ENCODE measurements around the gene INO80C. TPM values are rescaled to one million over a fixed set of nuclear protein-coding genes. Genes with fewer than 3 reads are reported as not detected.

Gene INO80C
- total RNA-seq, 2 donors from 2014 or later: 20.9 to 21.3 TPM

DNA sequence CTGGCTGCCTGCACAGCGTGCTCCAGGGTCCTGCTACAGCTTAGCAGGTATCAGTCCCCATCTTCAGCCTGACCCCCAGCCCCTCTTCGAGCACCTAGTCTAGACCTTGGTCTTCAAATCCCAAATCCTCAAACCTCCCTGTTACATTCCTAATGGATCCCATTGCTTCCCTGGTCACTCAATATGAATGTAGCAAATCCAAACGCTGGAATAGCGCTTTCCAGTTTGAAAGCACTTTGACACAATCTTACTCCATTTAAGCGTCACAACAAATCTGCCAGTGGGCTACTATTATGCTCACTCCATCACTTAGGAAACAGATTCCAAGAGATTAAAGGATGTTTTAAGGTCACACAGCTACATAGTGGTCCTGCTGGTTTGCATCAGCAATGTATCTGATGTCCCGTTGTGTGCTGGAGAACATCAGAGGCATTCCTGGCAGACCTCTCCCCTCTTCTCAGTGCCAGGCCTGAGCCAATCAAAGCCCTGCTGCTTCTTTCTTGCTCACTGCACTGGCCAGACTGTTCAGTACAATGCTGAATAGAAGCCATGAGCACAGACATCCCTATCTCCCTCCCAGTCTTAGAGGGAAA lies 11.1 kb upstream of the INO80C start:
- no peak overlapping the region for H3K4me3 Mint-ChIP-seq
- H3K4me1 Mint-ChIP-seq: peaks cover under 1% of the 10 kb centered on the region

DNA sequence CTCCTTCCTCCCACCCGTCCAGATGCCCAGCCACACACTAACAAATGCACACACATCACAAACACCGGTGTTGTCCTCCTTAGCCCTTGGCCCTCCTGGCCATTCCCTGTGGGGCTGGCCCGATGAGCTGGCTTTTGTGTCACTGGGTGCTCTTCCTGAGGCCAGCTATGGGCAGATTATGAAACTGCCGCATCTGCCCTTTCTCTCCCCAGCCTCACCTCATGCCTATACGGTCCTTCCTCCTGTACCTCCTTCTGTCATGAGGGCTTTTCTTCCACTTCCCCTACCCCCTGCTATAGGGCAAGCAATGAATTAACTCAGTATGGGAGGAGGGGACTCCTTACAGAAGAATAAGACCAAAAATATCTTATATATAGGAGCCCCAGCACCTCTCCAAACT lies 10.3 kb upstream of the INO80C start:
- H3K27me3 Mint-ChIP-seq: peaks cover 31% of the 10 kb centered on the region

More for the DNA sequence above, 11.1 kb upstream of the INO80C start:
- Mint-ChIP-seq H3K36me3 (ENCODE audit: low read depth) (no peaks in the 10 kb centered on the region), H3K27me3 (peaks cover 26% of the 10 kb centered on the region), H3K27ac (no peak overlapping the region)
- DNase-seq: no peak
- no peaks in the 10 kb centered on the region for H3K9me3 ChIP-seq (ENCODE audit: control insufficient read depth, low read length, poor library complexity, severe bottlenecking)
- no peak for ATAC-seq

DNA sequence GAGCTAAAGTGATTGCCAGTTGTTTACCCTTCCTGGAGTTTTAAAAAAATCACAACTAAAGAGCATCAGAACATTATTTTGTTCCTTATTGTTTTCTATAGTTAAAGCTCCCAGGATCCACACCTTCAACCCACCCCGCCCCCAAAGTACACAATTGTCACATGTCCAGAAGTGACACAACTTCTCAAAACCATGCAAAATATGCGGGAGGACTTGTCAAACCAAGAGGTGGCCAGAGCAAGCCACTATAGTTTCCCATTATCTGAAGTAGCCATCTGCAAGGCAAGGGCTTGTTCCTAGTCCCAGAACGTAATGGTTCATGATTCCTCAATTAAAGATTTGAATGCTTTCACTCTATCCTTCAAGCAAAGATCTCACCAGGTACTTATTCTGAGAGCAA lies 9.9 kb upstream of the INO80C start:
- H3K4me1 Mint-ChIP-seq: peaks cover 3% of the 10 kb centered on the region
- DNase-seq (no peak), ATAC-seq (no peak)
- no peak overlapping the region for H3K4me3 Mint-ChIP-seq
- no peaks in the 10 kb centered on the region for H3K36me3 Mint-ChIP-seq (ENCODE audit: low read depth)
- no peak overlapping the region for H3K27ac Mint-ChIP-seq
- no peaks in the 10 kb centered on the region for H3K9me3 ChIP-seq (ENCODE audit: control insufficient read depth, low read length, poor library complexity, severe bottlenecking)
- H3K27me3 Mint-ChIP-seq: peaks cover 31% of the 10 kb centered on the region

More for the DNA sequence above, 10.3 kb upstream of the INO80C start:
- no peaks in the 10 kb centered on the region for H3K36me3 Mint-ChIP-seq (ENCODE audit: low read depth)
- no peaks in the 10 kb centered on the region for H3K9me3 ChIP-seq (ENCODE audit: control insufficient read depth, low read length, poor library complexity, severe bottlenecking)
- no peak overlapping the region for H3K27ac Mint-ChIP-seq
- H3K4me1 Mint-ChIP-seq: peaks cover 3% of the 10 kb centered on the region
- no peak overlapping the region for H3K4me3 Mint-ChIP-seq
- ATAC-seq: no peak
- no peak for DNase-seq

DNA sequence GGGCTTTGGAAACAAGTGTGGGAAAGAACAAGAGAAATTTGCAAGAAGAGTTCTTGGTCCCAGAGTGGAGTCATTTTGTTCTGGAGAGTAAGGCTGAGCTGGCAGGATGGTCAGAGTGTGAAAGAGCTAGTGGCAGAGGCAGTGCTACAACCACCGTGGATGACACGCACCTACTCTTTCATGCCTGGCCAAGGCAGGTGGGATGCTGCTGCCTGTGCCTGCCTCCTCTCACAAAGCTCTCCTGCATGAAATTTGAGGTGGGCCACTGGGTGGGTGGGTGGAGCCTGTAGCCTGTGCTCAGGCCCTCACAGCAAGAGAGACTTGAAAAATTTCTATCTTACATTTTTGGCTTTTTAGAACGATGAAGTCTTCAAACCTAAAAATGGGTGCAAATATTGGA lies 9.4 kb upstream of the INO80C start:
- H3K27ac Mint-ChIP-seq: no peak overlapping the region

DNA sequence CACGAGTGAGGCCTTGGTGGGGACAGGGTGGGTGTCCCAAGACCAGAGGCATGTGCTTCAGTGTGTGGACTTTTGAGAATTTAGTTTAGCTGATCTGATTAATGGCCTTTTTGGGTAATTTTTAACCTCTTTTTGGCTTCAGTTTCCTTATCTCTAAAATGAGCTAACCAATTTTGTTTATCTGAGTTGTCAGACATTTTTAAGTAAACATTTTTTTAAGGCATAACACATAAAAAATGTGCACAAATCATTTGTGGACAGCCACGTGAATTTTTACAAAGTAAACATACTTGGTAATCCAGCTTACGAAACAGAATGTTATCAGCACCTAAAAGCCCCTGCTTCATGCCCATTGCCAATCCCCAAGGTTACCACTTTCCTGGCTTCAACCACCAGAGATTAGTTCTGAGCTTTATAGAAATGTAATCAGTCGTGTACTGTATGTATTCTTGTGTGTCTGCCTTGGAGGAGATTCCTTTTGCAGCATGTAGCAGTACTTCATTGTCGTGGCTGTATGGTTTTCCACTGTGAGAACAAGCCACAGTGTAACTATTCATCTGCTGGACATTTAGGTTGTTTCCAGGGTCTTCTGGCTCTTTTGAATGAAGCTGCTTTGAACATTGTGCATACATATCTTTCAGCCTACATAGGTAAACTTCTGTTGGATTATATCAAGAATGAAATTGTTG lies 8.4 kb upstream of the INO80C start:
- Mint-ChIP-seq H3K4me1 (peaks cover 5% of the 10 kb centered on the region), H3K4me3 (no peak overlapping the region), H3K36me3 (ENCODE audit: low read depth) (no peaks in the 10 kb centered on the region), H3K27ac (no peak overlapping the region), H3K27me3 (peaks cover 24% of the 10 kb centered on the region)
- ATAC-seq: no peak
- no peak for DNase-seq
- H3K9me3 ChIP-seq (ENCODE audit: control insufficient read depth, low read length, poor library complexity, severe bottlenecking): no peaks in the 10 kb centered on the region

More for the DNA sequence above, 9.4 kb upstream of the INO80C start:
- H3K4me1 Mint-ChIP-seq: peaks cover 5% of the 10 kb centered on the region
- H3K36me3 Mint-ChIP-seq (ENCODE audit: low read depth): no peaks in the 10 kb centered on the region
- peaks cover 31% of the 10 kb centered on the region for H3K27me3 Mint-ChIP-seq
- no peak for ATAC-seq
- no peaks in the 10 kb centered on the region for H3K9me3 ChIP-seq (ENCODE audit: control insufficient read depth, low read length, poor library complexity, severe bottlenecking)
- H3K4me3 Mint-ChIP-seq: no peak overlapping the region
- no peak for DNase-seq

DNA sequence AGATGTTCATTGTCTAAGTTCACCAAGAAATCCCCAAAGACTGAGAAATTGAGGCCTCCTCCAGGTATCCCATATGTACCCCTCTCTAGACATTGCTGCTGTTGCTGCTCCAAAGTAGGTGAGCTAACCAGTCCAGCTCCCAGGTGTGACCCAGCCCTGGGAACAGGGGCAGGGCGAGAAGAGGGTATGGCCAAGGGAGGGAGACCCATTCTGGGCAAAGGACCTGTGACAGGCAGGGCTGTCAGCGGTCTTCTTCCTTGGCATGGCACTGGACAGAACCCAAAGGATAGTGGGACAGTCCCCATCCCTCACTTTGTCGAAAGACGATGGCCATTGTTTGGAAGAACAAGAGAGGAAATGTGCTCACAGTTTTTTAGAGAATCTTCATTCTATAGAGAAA lies 7.2 kb upstream of the INO80C start:
- DNase-seq: no peak
- Mint-ChIP-seq H3K36me3 (ENCODE audit: low read depth) (no peaks in the 10 kb centered on the region), H3K27ac (no peak overlapping the region), H3K4me3 (no peak overlapping the region), H3K27me3 (peaks cover 19% of the 10 kb centered on the region), H3K4me1 (peaks cover 5% of the 10 kb centered on the region)
- no peaks in the 10 kb centered on the region for H3K9me3 ChIP-seq (ENCODE audit: control insufficient read depth, low read length, poor library complexity, severe bottlenecking)
- ATAC-seq: no peak

DNA sequence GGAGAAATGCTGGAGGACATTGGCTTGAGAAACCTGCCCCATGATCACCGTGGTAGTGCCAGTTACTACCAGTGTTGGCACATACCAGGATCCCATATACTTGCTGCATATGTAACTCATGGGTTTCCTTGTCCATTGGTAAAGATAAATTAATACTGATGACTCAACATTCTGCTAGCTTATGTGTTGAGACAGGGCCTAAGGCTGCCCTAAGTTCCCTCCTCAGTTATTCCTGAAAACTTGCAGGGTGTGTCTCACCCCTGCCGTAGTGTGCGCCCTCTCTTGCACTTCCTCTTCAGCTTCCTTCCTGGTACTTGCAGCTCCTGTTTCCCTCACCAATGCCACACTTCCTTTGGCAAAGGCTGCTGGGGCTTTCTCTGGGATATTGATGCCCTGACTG lies 4.3 kb upstream of the INO80C start:
- Mint-ChIP-seq H3K27me3 (peaks cover 17% of the 10 kb centered on the region), H3K4me1 (peaks cover 16% of the 10 kb centered on the region), H3K4me3 (no peak overlapping the region), H3K36me3 (ENCODE audit: low read depth) (no peaks in the 10 kb centered on the region), H3K27ac (no peak overlapping the region)
- ATAC-seq (no peak), DNase-seq (no peak)
- no peaks in the 10 kb centered on the region for H3K9me3 ChIP-seq (ENCODE audit: control insufficient read depth, low read length, poor library complexity, severe bottlenecking)

DNA sequence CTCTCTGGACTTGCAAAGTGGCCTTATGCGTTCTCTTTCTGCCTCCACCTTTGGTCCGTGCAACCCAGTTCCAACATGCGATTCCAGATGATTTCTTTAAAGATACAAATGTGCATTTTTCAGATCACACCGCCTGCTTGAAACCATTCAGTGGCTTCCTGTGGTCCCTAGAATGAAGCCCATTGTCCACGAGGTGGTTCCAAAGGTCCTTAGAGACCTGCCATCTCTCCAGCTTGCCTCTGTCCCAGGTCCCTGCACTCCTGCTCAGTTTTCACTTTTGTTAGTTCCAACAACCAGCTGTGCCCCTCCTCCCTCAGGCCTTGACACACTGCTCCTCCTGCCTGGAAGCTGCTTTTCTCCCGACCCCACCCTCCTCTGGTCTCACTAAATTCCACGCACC lies 3.6 kb upstream of the INO80C start:
- peaks cover 18% of the 10 kb centered on the region for H3K4me1 Mint-ChIP-seq
- peaks cover 17% of the 10 kb centered on the region for H3K27me3 Mint-ChIP-seq
- DNase-seq (no peak), ATAC-seq (no peak)
- no peaks in the 10 kb centered on the region for H3K36me3 Mint-ChIP-seq (ENCODE audit: low read depth)
- H3K9me3 ChIP-seq (ENCODE audit: control insufficient read depth, low read length, poor library complexity, severe bottlenecking): no peaks in the 10 kb centered on the region
- H3K27ac Mint-ChIP-seq: no peak overlapping the region
- H3K4me3 Mint-ChIP-seq: no peak overlapping the region

DNA sequence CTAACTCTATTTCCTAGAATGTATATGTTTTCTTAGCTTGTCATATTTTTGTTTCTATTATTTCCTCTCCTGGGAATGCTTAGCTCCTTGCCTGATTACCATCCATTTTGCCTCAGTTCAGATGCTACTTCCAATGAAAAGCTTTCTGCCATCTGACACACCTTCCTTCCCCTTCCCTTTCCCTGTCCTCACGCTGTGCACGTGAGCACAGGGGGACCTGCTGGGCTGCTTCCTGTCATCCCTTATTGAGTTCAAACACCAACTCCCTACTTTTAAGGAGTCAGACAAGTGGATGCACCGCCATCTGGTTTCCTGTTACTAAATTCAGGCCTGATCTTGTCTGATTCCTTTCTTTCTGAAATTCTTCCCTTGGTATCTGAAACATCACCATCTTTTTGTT lies 2.4 kb upstream of the INO80C start:
- H3K9me3 ChIP-seq (ENCODE audit: control insufficient read depth, low read length, poor library complexity, severe bottlenecking): no peaks in the 10 kb centered on the region
- ATAC-seq (no peak), DNase-seq (no peak)
- Mint-ChIP-seq H3K27me3 (peaks cover 11% of the 10 kb centered on the region), H3K27ac (peak overlapping the region; percentile 10), H3K4me3 (no peak overlapping the region), H3K4me1 (peaks cover 22% of the 10 kb centered on the region), H3K36me3 (ENCODE audit: low read depth) (no peaks in the 10 kb centered on the region)

DNA sequence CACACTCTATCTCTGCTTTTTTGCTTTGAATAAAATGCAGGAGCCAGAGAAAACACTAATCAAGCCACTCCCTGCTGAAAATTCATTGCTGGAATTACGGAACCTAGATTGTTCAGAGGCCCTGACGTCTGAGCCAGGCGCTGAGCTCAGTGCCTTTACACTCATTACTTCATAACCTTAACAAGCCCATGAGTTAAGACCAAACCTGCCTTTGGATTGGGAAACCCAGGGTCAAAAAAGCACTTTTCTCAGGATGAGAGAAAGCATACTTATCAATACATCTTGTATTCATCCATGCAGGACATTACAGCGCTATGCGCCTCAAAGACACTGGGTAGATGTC lies 762 bp downstream of the INO80C start:
- DNase-seq: no peak
- Mint-ChIP-seq H3K36me3 (ENCODE audit: low read depth) (no peaks in the 10 kb centered on the region), H3K4me3 (peak overlapping the region; percentile 98), H3K27me3 (no peaks in the 10 kb centered on the region), H3K27ac (peak overlapping the region; percentile 100), H3K4me1 (peaks cover 25% of the 10 kb centered on the region)
- no peaks in the 10 kb centered on the region for H3K9me3 ChIP-seq (ENCODE audit: control insufficient read depth, low read length, poor library complexity, severe bottlenecking)
- peak; percentile 2 for ATAC-seq

DNA sequence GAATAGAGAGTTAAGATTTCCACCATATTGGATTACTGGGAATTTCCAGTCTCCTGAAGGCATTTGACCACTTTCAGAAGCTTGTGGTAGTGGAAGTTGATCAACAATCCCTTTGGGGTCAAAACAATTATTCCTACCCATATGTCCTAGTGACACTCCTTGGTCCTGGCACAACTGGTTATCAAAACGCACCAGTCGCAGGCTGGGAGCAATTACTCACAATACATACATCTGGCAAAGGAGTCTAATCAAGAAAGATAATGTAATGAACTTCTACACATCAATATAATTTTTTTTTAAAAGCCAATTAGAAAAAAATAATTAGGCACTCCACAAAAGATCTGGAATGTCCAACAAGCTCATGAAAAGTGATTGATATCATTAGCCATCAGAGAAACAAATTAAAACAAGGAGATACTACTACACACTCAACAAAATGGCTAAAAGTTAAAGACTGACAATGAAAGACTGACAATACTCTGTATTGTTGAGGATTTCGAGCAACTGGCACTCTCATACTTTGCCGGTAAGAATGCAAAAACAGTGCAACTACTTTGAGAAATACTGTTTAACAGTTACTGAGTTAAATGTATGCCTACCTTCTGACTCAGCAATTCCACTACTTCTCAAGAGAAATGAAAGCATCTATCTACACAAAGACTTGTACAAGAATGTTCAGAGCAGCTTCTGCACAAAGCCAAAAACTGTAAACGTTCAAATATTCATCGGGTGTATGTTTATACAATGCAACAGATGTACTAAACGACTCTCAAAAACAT lies 2.0 kb downstream of the INO80C start:
- DNase-seq: no peak
- Mint-ChIP-seq H3K4me1 (peaks cover 28% of the 10 kb centered on the region), H3K27ac (no peak overlapping the region)

DNA sequence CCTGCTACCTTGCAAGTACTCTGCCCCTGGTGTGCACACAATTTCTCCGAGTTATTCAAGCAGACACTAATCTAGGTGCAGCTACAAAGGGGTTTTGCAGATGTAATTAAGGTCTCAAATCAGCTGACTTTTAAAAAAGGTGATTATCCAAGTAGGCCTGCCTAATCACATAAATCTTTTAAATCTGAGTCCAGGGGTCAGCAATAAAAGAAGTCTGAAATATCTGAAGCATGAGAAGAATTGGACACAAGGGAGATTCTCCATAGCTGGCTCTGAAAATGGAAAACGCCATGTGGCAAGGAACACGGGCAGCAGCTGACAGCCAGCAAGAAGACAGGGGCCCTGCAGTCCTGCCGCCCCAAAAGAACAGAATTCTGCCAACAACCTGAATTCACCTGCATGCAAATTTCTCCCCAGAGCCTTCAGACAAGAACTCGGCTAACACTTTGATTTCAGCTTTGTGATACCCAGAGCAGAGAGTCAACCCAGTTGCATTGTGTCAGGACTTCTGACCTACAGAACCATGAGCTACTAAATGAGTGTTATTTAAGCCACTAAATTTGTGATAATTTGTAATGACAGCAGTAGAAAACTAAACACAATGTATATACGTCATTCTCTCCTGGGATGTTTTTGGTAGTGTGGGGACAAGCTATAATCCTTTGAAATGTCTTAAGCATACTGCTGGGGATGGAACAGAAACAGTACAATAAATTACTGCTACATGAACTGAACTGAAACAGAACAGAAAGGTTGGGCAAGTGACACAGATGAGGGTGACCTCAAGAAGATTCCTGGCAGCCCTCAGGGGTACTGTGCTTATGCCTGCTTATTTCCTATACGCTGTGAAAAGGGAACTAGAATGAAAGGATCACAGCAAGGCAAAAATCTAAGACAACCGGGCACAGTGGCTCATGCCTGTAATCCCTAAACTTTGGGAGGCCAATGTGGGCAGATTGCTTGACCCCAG lies 3.2 kb downstream of the INO80C start:
- Mint-ChIP-seq H3K36me3 (ENCODE audit: low read depth) (no peaks in the 10 kb centered on the region), H3K27me3 (no peaks in the 10 kb centered on the region), H3K27ac (no peak overlapping the region), H3K4me1 (peaks cover 35% of the 10 kb centered on the region), H3K4me3 (no peak overlapping the region)
- H3K9me3 ChIP-seq (ENCODE audit: control insufficient read depth, low read length, poor library complexity, severe bottlenecking): no peaks in the 10 kb centered on the region
- DNase-seq (no peak), ATAC-seq (no peak)

More for the DNA sequence above, 2.0 kb downstream of the INO80C start:
- no peak for ATAC-seq
- no peaks in the 10 kb centered on the region for H3K36me3 Mint-ChIP-seq (ENCODE audit: low read depth)
- no peak overlapping the region for H3K4me3 Mint-ChIP-seq
- H3K27me3 Mint-ChIP-seq: no peaks in the 10 kb centered on the region
- H3K9me3 ChIP-seq (ENCODE audit: control insufficient read depth, low read length, poor library complexity, severe bottlenecking): no peaks in the 10 kb centered on the region

DNA sequence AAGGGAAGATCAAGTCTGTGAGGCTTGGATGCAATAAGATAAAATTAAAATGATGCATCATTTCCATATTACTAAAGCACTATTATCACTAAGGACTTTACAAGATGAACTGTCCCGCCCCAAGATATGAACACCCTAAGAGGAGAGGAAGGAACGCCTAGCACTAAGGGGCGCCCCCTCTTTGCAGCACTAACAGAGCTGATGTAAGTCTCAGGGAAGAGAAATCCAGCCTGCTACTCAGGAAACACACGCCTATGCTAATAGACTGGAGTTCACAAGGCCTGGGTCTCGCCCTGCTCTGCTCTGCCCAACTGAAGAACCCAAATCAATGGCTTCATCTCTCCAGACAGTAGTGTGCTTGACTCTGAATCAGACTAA lies 6.1 kb downstream of the INO80C start:
- H3K27ac Mint-ChIP-seq: no peak overlapping the region
- H3K27me3 Mint-ChIP-seq: no peaks in the 10 kb centered on the region
- no peak overlapping the region for H3K4me3 Mint-ChIP-seq
- H3K36me3 Mint-ChIP-seq (ENCODE audit: low read depth): peaks cover 4% of the 10 kb centered on the region
- no peaks in the 10 kb centered on the region for H3K9me3 ChIP-seq (ENCODE audit: control insufficient read depth, low read length, poor library complexity, severe bottlenecking)
- DNase-seq (no peak), ATAC-seq (no peak)
- H3K4me1 Mint-ChIP-seq: peaks cover 28% of the 10 kb centered on the region
